HG03432 (cell line): ENCODE data around the gene TBATA.

Experiments used
- ATAC-seq: cut with Tn5 transposase; IDR thresholded peaks from one replicate; pipeline ENCODE4 v1.9.1; 2021; ENCODE audit warnings: mild to moderate bottlenecking, moderate library complexity; ENCODE audit not compliant: unreplicated experiment

TBATA gene

GRCh38 chr10:70785190-70785589, at the start of gene TBATA:
TSS of gene TBATA (minus strand) at chr10:70785377. CDS start at chr10:70783379, 1,998 bp downstream.
- ATAC-seq, result no peak

- ATAC-seq, result no peak
These were observed 49.4 kb upstream of the TBATA start for GRCh38 chr10:70834441-70835151.

GRCh38 chr10:70834021-70834420, 48.8 kb upstream of the TBATA start:
- ATAC-seq, result no peak

GRCh38 chr10:70833601-70834000, 48.4 kb upstream of the TBATA start:
- ATAC-seq, result no peak

- ATAC-seq, result no peak
These were observed 47.8 kb upstream of the TBATA start for GRCh38 chr10:70832852-70833528.

GRCh38 chr10:70832221-70832620, 47.0 kb upstream of the TBATA start:
- no peak for ATAC-seq

GRCh38 chr10:70830164-70830563, 45.0 kb upstream of the TBATA start:
- ATAC-seq, result no peak

GRCh38 chr10:70829543-70829942, 44.4 kb upstream of the TBATA start:
- no peak for ATAC-seq

GRCh38 chr10:70828923-70829322, 43.7 kb upstream of the TBATA start:
- no peak for ATAC-seq

GRCh38 chr10:70827086-70827757, 42.0 kb upstream of the TBATA start:
- no peak for ATAC-seq

- ATAC-seq, result no peak
These were observed 37.1 kb upstream of the TBATA start for GRCh38 chr10:70822076-70822820.

- no peak for ATAC-seq
These were observed 36.0 kb upstream of the TBATA start for GRCh38 chr10:70820976-70821750.

- peak; percentile 59 for ATAC-seq
These were observed 31.2 kb upstream of the TBATA start for GRCh38 chr10:70816220-70816894.

- peak; percentile 92 for ATAC-seq
These were observed 30.5 kb upstream of the TBATA start, which contains the start of gene SGPL1 for GRCh38 chr10:70815504-70816219. TSS of gene SGPL1 (plus strand) at chr10:70815948. CDS start at chr10:70816854, 906 bp downstream.

GRCh38 chr10:70814126-70814525, 28.9 kb upstream of the TBATA start:
- no peak for ATAC-seq

- ATAC-seq, result no peak
These were observed 27.6 kb upstream of the TBATA start for GRCh38 chr10:70812814-70813213.

GRCh38 chr10:70811881-70812280, 26.7 kb upstream of the TBATA start:
- no peak for ATAC-seq

GRCh38 chr10:70810967-70811366, 25.8 kb upstream of the TBATA start:
- ATAC-seq, result no peak

GRCh38 chr10:70809726-70810125, 24.5 kb upstream of the TBATA start:
- no peak for ATAC-seq
